ENCODE measurements around the gene TMCO5A.

TMCO5A gene

GRCh38 chr15:37951999-37952398 is 17.6 kb downstream of the TMCO5A start:
- TF ChIP-seq REST (IDR thresholded peaks at IDR 0.05; ENCODE audit: insufficient read depth in 1 of 2, low read depth in 2 of 2, low read length in 2 of 2) (no peak), FOXP2 (optimal IDR thresholded peaks at IDR 0.05; ENCODE audit: borderline replicate concordance, extremely low read depth, extremely low read length, insufficient read depth) (no peak), SIN3A (IDR thresholded peaks at IDR 0.05; ENCODE audit: borderline replicate concordance, insufficient read depth, low read length) (no peak), TAF1 (IDR thresholded peaks at IDR 0.05; ENCODE audit: borderline replicate concordance, insufficient read depth, low read length) (no peak), POLR2AphosphoS5 (IDR thresholded peaks at IDR 0.05; ENCODE audit: low read depth, low read length) (no peak)

DNA sequence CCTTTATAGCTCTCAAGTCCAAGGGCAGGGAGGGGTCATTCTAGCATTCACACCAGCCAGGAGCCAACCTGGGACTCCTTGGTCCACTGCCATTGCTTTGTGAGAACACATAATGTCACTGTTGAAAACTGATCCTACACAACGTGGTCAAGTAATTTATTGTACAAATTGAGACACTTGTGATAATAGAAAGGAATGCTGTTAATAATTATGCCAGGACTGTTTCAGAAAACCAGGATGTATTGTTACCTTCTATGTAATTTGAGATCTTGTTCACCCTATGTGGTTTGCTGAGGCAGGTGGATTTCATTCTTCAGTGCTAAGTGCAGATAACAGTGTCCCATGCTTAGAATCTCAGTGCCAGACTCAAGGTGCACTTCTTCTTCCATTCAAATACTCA is 33.3 kb downstream of the TMCO5A start:
- TF ChIP-seq TAF1 (IDR thresholded peaks at IDR 0.05; ENCODE audit: borderline replicate concordance, insufficient read depth, low read length) (no peak), SIN3A (IDR thresholded peaks at IDR 0.05; ENCODE audit: borderline replicate concordance, insufficient read depth, low read length) (no peak), FOXP2 (optimal IDR thresholded peaks at IDR 0.05; ENCODE audit: borderline replicate concordance, extremely low read depth, extremely low read length, insufficient read depth) (no peak), POLR2AphosphoS5 (IDR thresholded peaks at IDR 0.05; ENCODE audit: low read depth, low read length) (no peak), REST (IDR thresholded peaks at IDR 0.05; ENCODE audit: insufficient read depth in 1 of 2, low read depth in 2 of 2, low read length in 2 of 2) (no peak)

GRCh38 chr15:37973856-37974255 is 39.4 kb downstream of the TMCO5A start:
- no peak for TF ChIP-seq FOXP2 (optimal IDR thresholded peaks at IDR 0.05; ENCODE audit: borderline replicate concordance, extremely low read depth, extremely low read length, insufficient read depth)
- no peak for TF ChIP-seq POLR2AphosphoS5 (IDR thresholded peaks at IDR 0.05; ENCODE audit: low read depth, low read length)
- no peak for TF ChIP-seq TAF1 (IDR thresholded peaks at IDR 0.05; ENCODE audit: borderline replicate concordance, insufficient read depth, low read length)

- TF ChIP-seq TAF1 (IDR thresholded peaks at IDR 0.05; ENCODE audit: borderline replicate concordance, insufficient read depth, low read length) (no peak), REST (IDR thresholded peaks at IDR 0.05; ENCODE audit: insufficient read depth in 1 of 2, low read depth in 2 of 2, low read length in 2 of 2) (no peak), POLR2AphosphoS5 (IDR thresholded peaks at IDR 0.05; ENCODE audit: low read depth, low read length) (no peak), FOXP2 (optimal IDR thresholded peaks at IDR 0.05; ENCODE audit: borderline replicate concordance, extremely low read depth, extremely low read length, insufficient read depth) (no peak), SIN3A (IDR thresholded peaks at IDR 0.05; ENCODE audit: borderline replicate concordance, insufficient read depth, low read length) (no peak)
Observed at GRCh38 chr15:37978231-37978630, 43.8 kb downstream of the TMCO5A start.

DNA sequence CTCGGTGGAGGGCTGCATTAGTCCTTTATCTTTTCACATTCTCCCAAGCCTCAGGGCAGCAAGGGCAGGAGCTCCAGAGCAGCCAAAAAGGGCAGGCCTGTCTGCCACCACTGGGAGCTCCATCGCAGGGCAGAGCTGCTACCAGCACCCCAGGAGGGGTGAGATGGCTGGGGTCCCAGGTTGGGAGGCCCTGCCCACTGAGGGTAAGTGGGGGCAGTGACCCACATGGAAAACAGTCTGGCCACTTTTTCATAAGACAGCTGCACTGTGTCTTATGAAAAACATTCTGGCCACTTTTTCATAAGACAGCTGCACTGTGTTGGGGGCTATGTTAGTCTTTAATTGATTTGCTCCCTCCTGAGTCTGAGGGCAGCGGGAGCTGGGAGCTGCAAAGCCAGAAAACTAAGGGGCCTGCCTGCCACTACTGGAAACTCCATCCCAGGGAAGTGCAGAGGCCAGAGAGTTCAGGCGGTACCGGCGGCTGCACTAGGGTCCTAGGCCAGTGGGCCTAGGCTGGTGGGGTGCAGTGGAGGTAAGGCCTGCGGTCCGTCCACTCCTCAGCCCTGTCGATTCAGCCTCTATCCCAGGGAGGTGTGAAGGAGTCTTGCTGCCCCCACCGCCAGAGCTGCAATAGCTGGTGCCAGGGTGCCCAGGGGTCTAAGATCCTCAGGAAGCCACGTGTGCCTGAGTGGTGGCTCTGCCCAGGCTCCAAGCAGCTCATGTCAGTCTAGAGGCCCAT is 45.4 kb downstream of the TMCO5A start:
- TF ChIP-seq REST (IDR thresholded peaks at IDR 0.05; ENCODE audit: insufficient read depth in 1 of 2, low read depth in 2 of 2, low read length in 2 of 2) (no peak), TAF1 (IDR thresholded peaks at IDR 0.05; ENCODE audit: borderline replicate concordance, insufficient read depth, low read length) (no peak), FOXP2 (optimal IDR thresholded peaks at IDR 0.05; ENCODE audit: borderline replicate concordance, extremely low read depth, extremely low read length, insufficient read depth) (no peak), SIN3A (IDR thresholded peaks at IDR 0.05; ENCODE audit: borderline replicate concordance, insufficient read depth, low read length) (no peak), POLR2AphosphoS5 (IDR thresholded peaks at IDR 0.05; ENCODE audit: low read depth, low read length) (no peak)

Data from PFSK-1 (cell line).